BLaER1 (cell line): Measurements from ENCODE around the gene CXCL11.

Experiments used
- H3K27ac ChIP-seq: shearing (Covaris generic); formaldehyde crosslinking; 2 replicates; pipeline ENCODE4 v1.8.1; 2022
- H3K27me3 ChIP-seq: shearing (Covaris generic); formaldehyde crosslinking; 2 replicates; pipeline ENCODE4 v1.8.1; 2022
- H3K36me3 ChIP-seq: shearing (Covaris generic); formaldehyde crosslinking; 2 replicates; pipeline ENCODE4 v1.8.1; 2022
- H3K4me1 ChIP-seq: shearing (Covaris generic); formaldehyde crosslinking; 2 replicates; pipeline ENCODE4 v1.8.1; 2022
- H3K4me2 ChIP-seq: shearing (Covaris generic); formaldehyde crosslinking; 2 replicates; pipeline ENCODE4 v1.8.1; 2022
- H3K4me3 ChIP-seq: shearing (Covaris generic); formaldehyde crosslinking; 2 replicates; pipeline ENCODE4 v1.8.1; 2022
- H3K9ac ChIP-seq: shearing (Covaris generic); formaldehyde crosslinking; 2 replicates; pipeline ENCODE4 v1.8.1; 2022
- H3K9me3 ChIP-seq: shearing (Covaris generic); formaldehyde crosslinking; 2 replicates; pipeline ENCODE4 v1.8.1; 2022
- H4K20me1 ChIP-seq: shearing (Covaris generic); formaldehyde crosslinking; 2 replicates; pipeline ENCODE4 v1.8.1; 2022
- Cebpa-rat ChIP-seq: shearing (Covaris generic); IDR thresholded peaks from 2 replicates; pipeline ENCODE4 v1.8.1; 2022

CXCL11 gene

DNA sequence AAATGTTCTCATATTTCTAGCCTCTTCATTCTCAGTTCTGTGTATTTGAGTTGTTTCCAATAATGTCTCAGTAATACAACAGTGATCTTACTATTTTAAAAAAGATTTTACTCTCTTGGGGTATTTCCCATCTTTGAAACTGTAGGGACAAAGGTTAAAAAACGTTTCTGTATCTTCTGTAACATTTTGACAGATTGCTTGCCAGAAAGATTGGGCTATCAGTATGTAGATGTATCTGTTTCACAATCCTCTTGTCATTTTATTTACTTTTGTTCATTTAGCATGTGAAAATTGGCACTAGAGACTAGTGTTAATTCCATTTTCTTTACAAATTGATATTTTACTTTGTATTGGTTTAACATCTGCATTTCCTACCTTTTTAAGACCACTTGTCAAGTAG is 22.3 kb downstream of the CXCL11 start:
- Histone ChIP-seq H3K9ac (no peak overlapping the region), H3K4me3 (no peak overlapping the region), H4K20me1 (no peaks in the 10 kb centered on the region), H3K4me2 (no peak overlapping the region), H3K27ac (no peak overlapping the region), H3K27me3 (no peaks in the 10 kb centered on the region), H3K9me3 (no peaks in the 10 kb centered on the region), H3K4me1 (0 out of 2 replicates have a peak, but pooled peaks cover 8% of the 10 kb centered on the region), H3K36me3 (no peaks in the 10 kb centered on the region)
- no peak for TF ChIP-seq Cebpa-rat

- no peak overlapping the region for H3K4me2 ChIP-seq
- no peaks in the 10 kb centered on the region for H3K9me3 ChIP-seq
- H3K9ac ChIP-seq: no peak overlapping the region
- TF ChIP-seq Cebpa-rat: no peak
- H4K20me1 ChIP-seq: no peaks in the 10 kb centered on the region
- H3K36me3 ChIP-seq: no peaks in the 10 kb centered on the region
- H3K27ac ChIP-seq: no peak overlapping the region
- H3K4me3 ChIP-seq: no peak overlapping the region
- 0 out of 2 replicates have a peak, but pooled peaks cover 8% of the 10 kb centered on the region for H3K4me1 ChIP-seq
- H3K27me3 ChIP-seq: no peaks in the 10 kb centered on the region
Measured at GRCh38 chr4:76012388-76012801, 23.5 kb downstream of the CXCL11 start.

DNA sequence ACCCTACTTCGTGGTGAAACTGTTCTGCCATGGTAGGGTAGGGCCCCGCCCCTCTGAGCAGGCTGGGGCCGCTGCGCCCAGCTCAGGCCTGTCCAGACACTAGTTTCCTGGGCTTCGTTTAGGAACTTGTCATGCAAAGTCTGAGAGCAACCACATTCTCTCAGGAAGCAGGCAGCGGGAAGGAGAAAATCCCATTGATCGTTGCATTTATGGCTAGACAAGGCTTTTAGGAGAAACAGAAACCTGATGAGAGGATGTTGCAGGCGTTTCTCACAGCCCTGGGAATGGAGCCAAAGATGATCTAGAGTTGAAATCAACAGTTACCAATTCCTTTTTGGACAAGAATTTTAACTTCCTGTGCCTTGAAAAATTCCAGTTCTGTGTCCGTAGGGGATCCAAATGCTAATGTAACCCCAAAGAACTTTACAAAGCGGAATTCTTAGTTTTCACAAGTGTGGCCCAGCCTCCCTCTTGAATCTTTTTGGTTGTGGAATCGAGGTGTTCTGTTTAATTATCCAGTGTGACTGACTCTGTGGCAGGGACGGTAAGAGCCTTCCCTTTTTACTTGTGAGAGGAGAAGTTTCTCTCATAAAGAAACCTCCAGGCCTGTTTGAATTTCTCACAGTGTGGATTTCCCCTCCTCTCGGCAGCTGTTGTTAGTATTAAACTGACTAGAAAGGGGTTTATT is 24.0 kb downstream of the CXCL11 start:
- Histone ChIP-seq H4K20me1 (no peaks in the 10 kb centered on the region), H3K4me2 (no peak overlapping the region), H3K4me1 (0 out of 2 replicates have a peak, but pooled peaks cover 8% of the 10 kb centered on the region), H3K27ac (no peak overlapping the region), H3K27me3 (no peaks in the 10 kb centered on the region), H3K36me3 (no peaks in the 10 kb centered on the region), H3K4me3 (no peak overlapping the region), H3K9me3 (no peaks in the 10 kb centered on the region), H3K9ac (no peak overlapping the region)
- TF ChIP-seq Cebpa-rat: no peak

- Histone ChIP-seq H3K27ac (no peak overlapping the region), H3K9me3 (no peaks in the 10 kb centered on the region), H4K20me1 (no peaks in the 10 kb centered on the region), H3K27me3 (no peaks in the 10 kb centered on the region), H3K4me3 (no peak overlapping the region), H3K36me3 (no peaks in the 10 kb centered on the region), H3K9ac (no peak overlapping the region), H3K4me2 (no peak overlapping the region), H3K4me1 (0 out of 2 replicates have a peak, but pooled peaks cover 8% of the 10 kb centered on the region)
- no peak for TF ChIP-seq Cebpa-rat
Measured at GRCh38 chr4:76011018-76011670, 24.7 kb downstream of the CXCL11 start.

DNA sequence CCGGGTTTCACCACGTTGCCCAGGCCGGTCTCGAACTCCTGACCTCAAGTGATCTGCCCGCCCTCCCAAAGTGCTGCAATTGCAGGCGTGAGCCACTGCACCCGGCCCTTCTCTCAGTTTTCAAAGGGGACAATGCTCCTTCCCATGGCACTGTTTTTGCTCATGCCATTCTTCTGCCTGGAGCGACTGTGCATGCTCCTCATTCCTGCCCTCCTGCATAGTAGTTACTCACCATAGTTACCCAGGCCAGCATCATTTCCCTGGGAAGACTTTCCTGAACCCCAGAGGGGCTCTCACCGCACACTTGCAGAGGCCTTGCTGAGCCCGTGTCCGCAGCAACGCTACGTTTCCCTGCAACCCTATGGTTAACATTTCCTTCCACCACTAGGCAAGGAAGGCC is 25.3 kb downstream of the CXCL11 start:
- no peaks in the 10 kb centered on the region for H3K36me3 ChIP-seq
- H3K9ac ChIP-seq: no peak overlapping the region
- no peaks in the 10 kb centered on the region for H3K27me3 ChIP-seq
- H3K4me3 ChIP-seq: no peak overlapping the region
- no peak overlapping the region for H3K4me2 ChIP-seq
- no peaks in the 10 kb centered on the region for H4K20me1 ChIP-seq
- no peaks in the 10 kb centered on the region for H3K9me3 ChIP-seq
- H3K4me1 ChIP-seq: 0 out of 2 replicates have a peak, but pooled peaks cover 7% of the 10 kb centered on the region
- TF ChIP-seq Cebpa-rat: no peak
- H3K27ac ChIP-seq: no peak overlapping the region

GRCh38 chr4:76009311-76009710 is 26.6 kb downstream of the CXCL11 start:
- no peaks in the 10 kb centered on the region for H3K36me3 ChIP-seq
- no peaks in the 10 kb centered on the region for H3K4me1 ChIP-seq
- no peak overlapping the region for H3K9ac ChIP-seq
- TF ChIP-seq Cebpa-rat: no peak
- no peaks in the 10 kb centered on the region for H3K27me3 ChIP-seq
- no peak overlapping the region for H3K4me3 ChIP-seq
- no peak overlapping the region for H3K4me2 ChIP-seq
- no peak overlapping the region for H3K27ac ChIP-seq
- no peaks in the 10 kb centered on the region for H4K20me1 ChIP-seq
- H3K9me3 ChIP-seq: no peaks in the 10 kb centered on the region

DNA sequence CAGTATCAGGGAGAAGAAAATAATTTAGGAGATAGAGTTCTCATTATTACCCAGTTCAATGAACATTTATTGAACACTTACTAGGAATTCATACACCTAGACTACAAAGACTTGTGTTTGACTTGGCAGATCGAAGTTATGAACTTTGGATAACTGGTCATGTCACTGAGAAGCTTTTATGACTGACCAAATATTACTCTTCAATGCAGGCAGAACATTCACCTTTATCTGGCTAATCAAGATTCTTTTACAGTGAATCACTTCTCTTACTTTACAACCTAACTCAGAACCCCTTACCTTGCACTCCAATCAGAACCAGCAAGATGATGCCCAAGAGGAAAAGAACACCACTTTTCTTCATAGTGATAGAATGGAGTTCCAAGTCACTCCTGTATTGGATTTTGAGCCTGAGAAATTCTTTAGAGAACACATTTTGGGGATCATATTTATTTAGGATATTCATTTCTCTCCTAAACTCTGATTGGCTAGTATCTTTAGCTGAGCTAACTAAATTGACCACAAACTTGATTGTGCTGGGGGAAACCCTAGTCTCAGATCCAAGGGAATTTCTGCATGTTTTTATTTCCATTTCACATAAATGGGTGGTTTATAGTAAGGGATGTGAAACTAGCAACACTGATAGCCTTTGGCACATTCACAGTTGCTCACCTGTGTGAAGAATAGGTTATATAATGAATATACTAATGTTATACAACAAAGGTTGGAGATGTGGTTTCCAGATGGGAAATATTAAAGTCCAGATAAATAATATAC is 28.6 kb downstream of the CXCL11 start, which contains the start of gene CXCL9:
TSS of gene CXCL9 (minus strand) at position 421 of the 774 bp plus-strand sequence. CDS start at position 361, 60 bp downstream.
- Histone ChIP-seq H3K36me3 (no peaks in the 10 kb centered on the region), H3K4me1 (peaks cover 15% of the 10 kb centered on the region), H3K27ac (no peak within 1 kb of the TSS), H3K4me2 (no peak within 1 kb of the TSS), H4K20me1 (no peaks in the 10 kb centered on the region), H3K9ac (no peak within 1 kb of the TSS), H3K27me3 (no peaks in the 10 kb centered on the region), H3K9me3 (no peaks in the 10 kb centered on the region), H3K4me3 (no peak within 1 kb of the TSS)
- TF ChIP-seq Cebpa-rat: no peak

DNA sequence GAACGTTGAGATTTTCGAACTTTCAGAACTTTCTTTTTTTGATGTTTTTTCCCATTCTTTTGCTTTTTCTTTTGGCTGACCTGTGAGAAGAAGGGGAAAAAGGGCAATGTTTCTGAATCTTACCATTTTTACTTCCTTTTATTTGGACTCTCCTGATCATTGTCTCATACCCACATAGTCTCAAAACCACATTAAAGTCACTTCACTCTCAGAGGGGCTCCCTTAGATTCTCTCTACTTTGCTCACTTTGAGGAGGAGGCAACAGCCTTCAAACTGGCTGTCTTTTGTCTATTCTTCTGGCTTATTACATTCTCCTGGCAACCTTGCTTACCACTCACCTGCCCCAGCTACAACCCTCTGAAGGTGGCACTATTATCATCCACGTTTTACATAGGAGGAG is 32.2 kb downstream of the CXCL11 start:
- H3K27ac ChIP-seq: no peak overlapping the region
- H3K9ac ChIP-seq: no peak overlapping the region
- no peak overlapping the region for H3K4me3 ChIP-seq
- H3K9me3 ChIP-seq: no peaks in the 10 kb centered on the region
- H4K20me1 ChIP-seq: no peaks in the 10 kb centered on the region
- H3K4me1 ChIP-seq: peaks cover 15% of the 10 kb centered on the region
- TF ChIP-seq Cebpa-rat: no peak
- no peaks in the 10 kb centered on the region for H3K36me3 ChIP-seq
- H3K4me2 ChIP-seq: peak overlapping the region; percentile 26; the same call in 1 of the 2 replicates
- H3K27me3 ChIP-seq: no peaks in the 10 kb centered on the region

GRCh38 chr4:76003035-76003434 is 32.8 kb downstream of the CXCL11 start:
- peaks cover 15% of the 10 kb centered on the region for H3K4me1 ChIP-seq
- TF ChIP-seq Cebpa-rat: no peak

DNA sequence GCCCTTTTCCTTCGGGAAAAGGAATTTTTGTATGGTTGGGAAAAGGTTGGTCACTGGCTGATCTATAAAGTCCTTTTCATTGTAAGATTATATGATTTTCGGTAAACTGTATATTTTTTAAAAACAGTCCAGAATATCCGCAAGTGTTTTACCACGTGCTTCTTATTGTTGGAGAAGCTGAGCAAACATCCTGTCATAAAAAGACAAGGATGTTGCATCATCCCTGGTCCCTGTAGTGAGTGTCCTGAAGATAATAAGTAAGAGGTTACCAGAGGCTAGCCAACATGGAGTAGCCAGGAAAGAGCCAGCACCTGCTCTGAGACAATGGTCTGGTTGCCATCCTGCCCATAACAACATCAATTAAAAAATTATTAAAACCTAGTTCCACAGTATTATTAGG is 33.7 kb downstream of the CXCL11 start:
- H3K4me3 ChIP-seq: no peak overlapping the region
- no peaks in the 10 kb centered on the region for H4K20me1 ChIP-seq
- no peak overlapping the region for H3K4me2 ChIP-seq
- H3K4me1 ChIP-seq: peaks cover 15% of the 10 kb centered on the region
- no peak overlapping the region for H3K9ac ChIP-seq
- H3K27ac ChIP-seq: no peak overlapping the region
- no peaks in the 10 kb centered on the region for H3K9me3 ChIP-seq
- TF ChIP-seq Cebpa-rat: no peak
- H3K27me3 ChIP-seq: no peaks in the 10 kb centered on the region
- H3K36me3 ChIP-seq: no peaks in the 10 kb centered on the region

More at GRCh38 chr4:76003035-76003434, 32.8 kb downstream of the CXCL11 start:
- Histone ChIP-seq H4K20me1 (no peaks in the 10 kb centered on the region), H3K4me2 (no peak overlapping the region), H3K36me3 (no peaks in the 10 kb centered on the region), H3K9me3 (no peaks in the 10 kb centered on the region), H3K4me3 (no peak overlapping the region), H3K27ac (no peak overlapping the region), H3K9ac (no peak overlapping the region), H3K27me3 (no peaks in the 10 kb centered on the region)
